ENCODE results near the gene TLN1. TPM values are rescaled to one million over a fixed set of nuclear protein-coding genes. Genes with fewer than 3 reads are reported as not detected.
A peak's percentile ranks its signal among the peaks of the same experiment; 100 is the strongest.

TLN1 gene
- total and polyA plus RNA-seq, 3 experiments from 2014 or later, result 161 to 249 (median 248) TPM

GRCh38 chr9:35723426-35723825 is 8.6 kb downstream of the TLN1 start:
- Histone ChIP-seq H3K36me3 (ENCODE audit: insufficient read depth, low read length) (peaks cover 71% of the 10 kb centered on the region), H3K27ac (ENCODE audit: low read depth, low read length) (no peak overlapping the region), H3K4me3 (ENCODE audit: low read length) (no peak overlapping the region), H3K27me3 (ENCODE audit: insufficient read depth, low read length, poor library complexity, severe bottlenecking) (no peaks in the 10 kb centered on the region), H3K9me3 (ENCODE audit: low read length) (no peaks in the 10 kb centered on the region), H3K4me1 (ENCODE audit: insufficient read depth, low read length) (peaks cover 22% of the 10 kb centered on the region)
- Mint-ChIP-seq H3K9me3 (no peaks in the 10 kb centered on the region), H3K27ac (no peak overlapping the region), H3K4me1 (peaks cover 7 to 14% (median 10%) of the 10 kb centered on the region in 3 donors), H3K36me3 (peaks cover 10 to 83% (median 24%) of the 10 kb centered on the region in 3 donors), H3K27me3 (no peaks in the 10 kb centered on the region), H3K4me3 (no peak overlapping the region)
- no peak for DNase-seq
- ChIA-PET CTCF (no interaction called here), POLR2A (interaction anchor here (1.3 kb wide), 1 partner anchor 9 kb away, joined by 4 read pairs; the partner anchor contains the start of genes CREB3 and TLN1)

- Mint-ChIP-seq H3K27me3 (no peaks in the 10 kb centered on the region), H3K27ac (peak overlapping the region in 3 of 8 donors; percentile 45 to 76 (median 69)), H3K4me3 (no peak overlapping the region), H3K9me3 (no peaks in the 10 kb centered on the region), H3K4me1 (peaks cover 2 to 12% (median 3%) of the 10 kb centered on the region in 3 donors), H3K36me3 (peaks cover 13 to 98% (median 30%) of the 10 kb centered on the region in 3 donors)
- no peak overlapping the region for H3K4me3 ChIP-seq (ENCODE audit: low read length)
- peaks cover 98% of the 10 kb centered on the region for H3K36me3 ChIP-seq (ENCODE audit: insufficient read depth, low read length)
- no peaks in the 10 kb centered on the region for H3K27me3 ChIP-seq (ENCODE audit: insufficient read depth, low read length, poor library complexity, severe bottlenecking)
- no peak for DNase-seq
- ChIA-PET POLR2A (no interaction called here), CTCF (interaction anchor here (1.5 kb wide), 1 partner anchor 8 kb away, joined by 3 read pairs; no protein-coding TSS in a partner anchor)
- H3K4me1 ChIP-seq (ENCODE audit: insufficient read depth, low read length), result no peaks in the 10 kb centered on the region
- H3K9me3 ChIP-seq (ENCODE audit: low read length), result no peaks in the 10 kb centered on the region
- H3K27ac ChIP-seq (ENCODE audit: low read depth, low read length), result no peak overlapping the region
These were observed 12.4 kb downstream of the TLN1 start for GRCh38 chr9:35719546-35719945.

- H3K36me3 Mint-ChIP-seq, result peaks cover 13 to 98% (median 28%) of the 10 kb centered on the region in 3 donors
- CTCF ChIA-PET, result interaction anchor here (1.5 to 2.5 kb wide), 2 partner anchors 9 to 22 kb away, joined by 3 to 15 read pairs; no protein-coding TSS in a partner anchor
These were observed 13.1 kb downstream of the TLN1 start for GRCh38 chr9:35718721-35719511.

GRCh38 chr9:35717132-35717870 is 14.7 kb downstream of the TLN1 start:
- no peaks in the 10 kb centered on the region for H3K9me3 Mint-ChIP-seq
- POLR2A ChIA-PET, result no interaction called here
- peak overlapping the region in 1 of 8 donors; percentile 26 for H3K27ac Mint-ChIP-seq

More at GRCh38 chr9:35718721-35719511, 13.1 kb downstream of the TLN1 start:
- Mint-ChIP-seq H3K4me3 (no peak overlapping the region), H3K27me3 (no peaks in the 10 kb centered on the region), H3K27ac (peak overlapping the region in 1 of 8 donors; percentile 21), H3K4me1 (peaks cover 0 to 10% (median 2%) of the 10 kb centered on the region in 3 donors), H3K9me3 (no peaks in the 10 kb centered on the region)
- Histone ChIP-seq H3K36me3 (ENCODE audit: insufficient read depth, low read length) (peaks cover 98% of the 10 kb centered on the region), H3K4me1 (ENCODE audit: insufficient read depth, low read length) (no peaks in the 10 kb centered on the region), H3K27me3 (ENCODE audit: insufficient read depth, low read length, poor library complexity, severe bottlenecking) (no peaks in the 10 kb centered on the region), H3K27ac (ENCODE audit: low read depth, low read length) (no peak overlapping the region), H3K4me3 (ENCODE audit: low read length) (no peak overlapping the region), H3K9me3 (ENCODE audit: low read length) (no peaks in the 10 kb centered on the region)
- DNase-seq, result no peak
- POLR2A ChIA-PET, result no interaction called here

GRCh38 chr9:35716230-35716629 is 15.8 kb downstream of the TLN1 start:
- peaks cover 7 to 97% (median 20%) of the 10 kb centered on the region in 3 donors for H3K36me3 Mint-ChIP-seq

More at GRCh38 chr9:35717132-35717870, 14.7 kb downstream of the TLN1 start:
- CTCF ChIA-PET, result interaction anchor here (0.6 to 2.5 kb wide), 4 partner anchors 9 to 53 kb away, joined by 3 to 15 read pairs (median 3); partner anchors contain the start of genes CREB3 and TLN1
- Histone ChIP-seq H3K27ac (ENCODE audit: low read depth, low read length) (no peak overlapping the region), H3K27me3 (ENCODE audit: insufficient read depth, low read length, poor library complexity, severe bottlenecking) (no peaks in the 10 kb centered on the region), H3K4me3 (ENCODE audit: low read length) (no peak overlapping the region), H3K9me3 (ENCODE audit: low read length) (no peaks in the 10 kb centered on the region), H3K36me3 (ENCODE audit: insufficient read depth, low read length) (peaks cover 94% of the 10 kb centered on the region), H3K4me1 (ENCODE audit: insufficient read depth, low read length) (no peaks in the 10 kb centered on the region)
- no peak for DNase-seq
- peaks cover 13 to 97% (median 30%) of the 10 kb centered on the region in 3 donors for H3K36me3 Mint-ChIP-seq
- H3K4me1 Mint-ChIP-seq, result peaks cover 0 to 9% (median 2%) of the 10 kb centered on the region in 3 donors
- H3K4me3 Mint-ChIP-seq, result no peak overlapping the region
- no peaks in the 10 kb centered on the region for H3K27me3 Mint-ChIP-seq

GRCh38 chr9:35714579-35715252 is 17.3 kb downstream of the TLN1 start:
- Mint-ChIP-seq H3K27ac (peak overlapping the region in 4 of 8 donors; percentile 7 to 75 (median 62)), H3K27me3 (no peaks in the 10 kb centered on the region), H3K4me3 (no peak overlapping the region), H3K9me3 (no peaks in the 10 kb centered on the region), H3K4me1 (no peaks in the 10 kb centered on the region), H3K36me3 (peaks cover 14 to 94% (median 21%) of the 10 kb centered on the region in 3 donors)
- Histone ChIP-seq H3K27me3 (ENCODE audit: insufficient read depth, low read length, poor library complexity, severe bottlenecking) (no peaks in the 10 kb centered on the region), H3K4me1 (ENCODE audit: insufficient read depth, low read length) (no peaks in the 10 kb centered on the region), H3K36me3 (ENCODE audit: insufficient read depth, low read length) (peaks cover 90% of the 10 kb centered on the region), H3K4me3 (ENCODE audit: low read length) (no peak overlapping the region), H3K9me3 (ENCODE audit: low read length) (no peaks in the 10 kb centered on the region), H3K27ac (ENCODE audit: low read depth, low read length) (no peak overlapping the region)
- ChIA-PET POLR2A (no interaction called here), CTCF (interaction anchor here (0.8 to 5.5 kb wide), 3 partner anchors 13 to 46 kb away, joined by 3 to 40 read pairs (median 3); no protein-coding TSS in a partner anchor)
- no peak for DNase-seq

More at GRCh38 chr9:35716230-35716629, 15.8 kb downstream of the TLN1 start:
- H3K4me1 ChIP-seq (ENCODE audit: insufficient read depth, low read length), result no peaks in the 10 kb centered on the region
- Mint-ChIP-seq H3K4me1 (no peaks in the 10 kb centered on the region), H3K9me3 (no peaks in the 10 kb centered on the region), H3K27ac (peak overlapping the region in 7 of 8 donors; percentile 29 to 92 (median 72)), H3K4me3 (no peak overlapping the region), H3K27me3 (no peaks in the 10 kb centered on the region)
- no peak overlapping the region for H3K27ac ChIP-seq (ENCODE audit: low read depth, low read length)
- DNase-seq, result no peak
- peaks cover 94% of the 10 kb centered on the region for H3K36me3 ChIP-seq (ENCODE audit: insufficient read depth, low read length)
- H3K9me3 ChIP-seq (ENCODE audit: low read length), result no peaks in the 10 kb centered on the region
- H3K27me3 ChIP-seq (ENCODE audit: insufficient read depth, low read length, poor library complexity, severe bottlenecking), result no peaks in the 10 kb centered on the region
- H3K4me3 ChIP-seq (ENCODE audit: low read length), result no peak overlapping the region
- ChIA-PET POLR2A (interaction anchor here (0.5 kb wide), 1 partner anchor 179 kb away, joined by 6 read pairs; no protein-coding TSS in a partner anchor), CTCF (interaction anchor here (0.7 to 2.5 kb wide), 5 partner anchors 10 to 55 kb away, joined by 3 to 15 read pairs (median 3); no protein-coding TSS in a partner anchor)

- Mint-ChIP-seq H3K36me3 (peaks cover 14 to 91% (median 18%) of the 10 kb centered on the region in 3 donors), H3K27ac (peak overlapping the region in 5 of 8 donors; percentile 6 to 70 (median 51)), H3K27me3 (no peaks in the 10 kb centered on the region), H3K9me3 (no peaks in the 10 kb centered on the region), H3K4me1 (no peaks in the 10 kb centered on the region), H3K4me3 (no peak overlapping the region)
- Histone ChIP-seq H3K4me1 (ENCODE audit: insufficient read depth, low read length) (no peaks in the 10 kb centered on the region), H3K4me3 (ENCODE audit: low read length) (no peak overlapping the region), H3K27ac (ENCODE audit: low read depth, low read length) (no peak overlapping the region), H3K36me3 (ENCODE audit: insufficient read depth, low read length) (peaks cover 88% of the 10 kb centered on the region), H3K9me3 (ENCODE audit: low read length) (no peaks in the 10 kb centered on the region), H3K27me3 (ENCODE audit: insufficient read depth, low read length, poor library complexity, severe bottlenecking) (no peaks in the 10 kb centered on the region)
- ChIA-PET CTCF (interaction anchor here (5.5 kb wide), 1 partner anchor 18 kb away, joined by 40 read pairs; no protein-coding TSS in a partner anchor), POLR2A (no interaction called here)
- DNase-seq, result no peak
These were observed 17.9 kb downstream of the TLN1 start for GRCh38 chr9:35714123-35714522.
